Endodermal cell (in vitro differentiated cells): ENCODE measurements around the gene MYBBP1A. TPM values are rescaled to one million over a fixed set of nuclear protein-coding genes. Genes with fewer than 3 reads are reported as not detected.

Experiments used
- DNase-seq: peaks from one replicate; pipeline ENCODE4 v3.0.0-alpha.2; 2017
- H3K27ac ChIP-seq: 2 replicates; pipeline ENCODE4 v1.5.1; 2013; ENCODE audit warnings: mild to moderate bottlenecking, low read depth, low read length, moderate library complexity
- H3K27me3 ChIP-seq: 2 replicates; pipeline ENCODE4 v1.6.1; 2013; ENCODE audit warnings: mild to moderate bottlenecking, low read length, moderate library complexity; ENCODE audit not compliant: insufficient read depth, control insufficient read depth, poor library complexity, severe bottlenecking
- H3K36me3 ChIP-seq: 2 replicates; pipeline ENCODE4 v1.7.0; 2013; ENCODE audit warnings: mild to moderate bottlenecking, low read length, moderate library complexity; ENCODE audit not compliant: control insufficient read depth, insufficient read depth
- H3K4me1 ChIP-seq: one replicate; pipeline ENCODE4 v1.7.0; 2013; ENCODE audit warnings: low read length; ENCODE audit not compliant: control insufficient read depth, insufficient read depth
- H3K4me3 ChIP-seq: 2 replicates; pipeline ENCODE4 v1.5.1; 2013; ENCODE audit warnings: mild to moderate bottlenecking, low read length, moderate library complexity
- H3K9ac ChIP-seq: 2 replicates; pipeline ENCODE4 v1.6.1; 2013; ENCODE audit warnings: mild to moderate bottlenecking, low read length, moderate library complexity; ENCODE audit not compliant: poor library complexity, severe bottlenecking; ENCODE audit errors: extremely low read depth
- H3K9me3 ChIP-seq: 2 replicates; pipeline ENCODE4 v1.6.1; 2013; ENCODE audit warnings: mild to moderate bottlenecking, low read length, moderate library complexity; ENCODE audit not compliant: control insufficient read depth
- H3K27ac Mint-ChIP-seq: 2 replicates; pipeline ENCODE4 v1.8.0; 2020; ENCODE audit warnings: mixed read lengths
- H3K27me3 Mint-ChIP-seq: 2 replicates; pipeline ENCODE4 v1.8.0; 2021; ENCODE audit warnings: mild to moderate bottlenecking, mixed read lengths; ENCODE audit not compliant: insufficient read depth
- H3K36me3 Mint-ChIP-seq: 2 replicates; pipeline ENCODE4 v1.8.0; 2020; ENCODE audit warnings: low read depth, mixed read lengths
- H3K4me1 Mint-ChIP-seq: 2 replicates; pipeline ENCODE4 v1.8.0; 2020; ENCODE audit warnings: mixed read lengths
- H3K4me3 Mint-ChIP-seq: 2 replicates; pipeline ENCODE4 v1.8.0; 2020; ENCODE audit warnings: mild to moderate bottlenecking, moderate library complexity, mixed read lengths
- H3K9me3 Mint-ChIP-seq: 2 replicates; pipeline ENCODE4 v1.8.0; 2020; ENCODE audit warnings: mild to moderate bottlenecking, mixed read lengths
- WGBS, 2 experiments: methylation state at CpG; one replicate each; pipeline versions ENCODE4 v1.1.5 to v1.1.7; 2013; ENCODE audit warnings: missing lambda C conversion rate in 2 of 2, mixed read lengths in 1 of 2; ENCODE audit not compliant: insufficient coverage in 1 of 2, insufficient read length in 1 of 2; 5-methylcytosine and 5-hydroxymethylcytosine counted together
- total RNA-seq, 2 donors: library from RNA; stranded (reverse); fragmentation: NEBNext Ultra II Directional in 1 of 2; extraction: Animal tissue kit (Norgen Biotek cat#: 25700) in 1 of 2; gene quantifications; 2 replicates in 1 of 2; 3 replicates in 1 of 2; pipeline ENCODE4 v1.2.1, GENCODE V29; 2021
- TF ChIP-seq, protein P1 (sequence below): fragments of 200-600 bp; sonication (generic); conservative IDR thresholded peaks from 2 replicates; pipeline ENCODE4 v1.5.0; 2021; ENCODE audit warnings: antibody characterized with exemption, mild to moderate bottlenecking

The MYBBP1A gene
- total RNA-seq, 2 donors from 2014 or later, result 55.6 to 70.9 TPM

DNA sequence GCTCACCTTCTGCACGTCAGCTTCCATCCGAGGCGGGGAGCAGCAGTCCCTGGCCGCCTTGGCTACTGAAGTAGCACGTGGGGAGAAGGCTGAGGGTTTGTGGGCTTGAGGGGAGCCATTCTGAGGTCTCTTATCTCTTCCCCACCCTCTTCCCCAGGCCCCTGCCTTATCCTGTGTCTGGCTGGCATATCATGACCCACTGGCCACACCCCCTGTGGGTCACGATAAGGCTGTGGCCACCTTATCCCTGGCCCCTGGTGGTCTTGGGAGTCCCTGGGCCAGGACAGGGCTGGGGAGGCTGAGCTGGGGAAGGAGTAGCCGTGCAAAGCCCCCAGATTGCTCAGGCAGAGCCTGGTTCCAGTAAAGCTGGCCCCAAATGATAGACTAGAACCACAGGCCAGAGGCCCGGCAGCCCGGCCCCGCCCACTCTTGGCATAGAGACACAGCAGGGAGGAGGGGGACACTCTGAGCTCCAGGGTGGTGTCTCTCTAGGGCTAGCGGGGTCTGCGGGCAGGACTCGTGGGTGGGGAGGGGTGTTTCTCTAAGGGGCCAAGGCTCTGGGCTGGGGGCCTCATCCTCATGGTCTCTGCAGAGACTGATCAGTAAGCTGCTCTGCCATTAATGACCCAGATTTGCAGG, 48.9 kb downstream of the MYBBP1A start:
- Mint-ChIP-seq H3K27me3 (peaks cover 22% of the 10 kb centered on the region), H3K9me3 (no peaks in the 10 kb centered on the region), H3K36me3 (no peaks in the 10 kb centered on the region), H3K4me3 (no peak overlapping the region), H3K27ac (no peak overlapping the region), H3K4me1 (peaks cover 6% of the 10 kb centered on the region)
- no peak overlapping the region for H3K27ac ChIP-seq
- no peaks in the 10 kb centered on the region for H3K36me3 ChIP-seq
- TF ChIP-seq, protein P1, sequence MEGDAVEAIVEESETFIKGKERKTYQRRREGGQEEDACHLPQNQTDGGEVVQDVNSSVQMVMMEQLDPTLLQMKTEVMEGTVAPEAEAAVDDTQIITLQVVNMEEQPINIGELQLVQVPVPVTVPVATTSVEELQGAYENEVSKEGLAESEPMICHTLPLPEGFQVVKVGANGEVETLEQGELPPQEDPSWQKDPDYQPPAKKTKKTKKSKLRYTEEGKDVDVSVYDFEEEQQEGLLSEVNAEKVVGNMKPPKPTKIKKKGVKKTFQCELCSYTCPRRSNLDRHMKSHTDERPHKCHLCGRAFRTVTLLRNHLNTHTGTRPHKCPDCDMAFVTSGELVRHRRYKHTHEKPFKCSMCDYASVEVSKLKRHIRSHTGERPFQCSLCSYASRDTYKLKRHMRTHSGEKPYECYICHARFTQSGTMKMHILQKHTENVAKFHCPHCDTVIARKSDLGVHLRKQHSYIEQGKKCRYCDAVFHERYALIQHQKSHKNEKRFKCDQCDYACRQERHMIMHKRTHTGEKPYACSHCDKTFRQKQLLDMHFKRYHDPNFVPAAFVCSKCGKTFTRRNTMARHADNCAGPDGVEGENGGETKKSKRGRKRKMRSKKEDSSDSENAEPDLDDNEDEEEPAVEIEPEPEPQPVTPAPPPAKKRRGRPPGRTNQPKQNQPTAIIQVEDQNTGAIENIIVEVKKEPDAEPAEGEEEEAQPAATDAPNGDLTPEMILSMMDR, result no peak
- no peak overlapping the region for H3K9ac ChIP-seq
- 88 to 100% methylated on average over 2 to 13 of the region's 13 CpGs for WGBS, 2 experiments
- no peak overlapping the region for H3K4me3 ChIP-seq
- no peaks in the 10 kb centered on the region for H3K9me3 ChIP-seq
- H3K4me1 ChIP-seq, result no peaks in the 10 kb centered on the region
- peaks cover 5% of the 10 kb centered on the region for H3K27me3 ChIP-seq
- DNase-seq, result no peak

DNA sequence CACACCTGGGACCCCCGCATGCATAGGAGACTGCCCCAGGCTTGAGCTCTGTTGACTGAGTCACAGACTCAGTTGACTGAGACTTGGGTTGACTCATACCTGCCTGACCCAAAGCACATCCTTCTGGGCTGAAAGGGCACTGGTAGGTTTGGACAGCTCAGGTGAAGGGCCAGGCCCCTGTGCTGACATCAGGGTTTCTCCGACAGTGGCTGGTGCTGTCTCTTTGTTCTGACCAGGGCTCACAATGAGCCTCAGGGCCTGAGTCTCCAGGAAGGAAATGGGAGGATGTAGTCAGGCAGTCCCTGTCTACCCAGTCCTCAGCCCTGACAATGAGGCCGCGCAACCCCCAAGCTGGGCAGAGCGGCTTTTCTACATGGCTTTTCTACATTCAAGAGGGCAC, 50.0 kb downstream of the MYBBP1A start:
- Histone ChIP-seq H3K4me1 (no peaks in the 10 kb centered on the region), H3K9me3 (no peaks in the 10 kb centered on the region), H3K36me3 (no peaks in the 10 kb centered on the region), H3K27ac (no peak overlapping the region), H3K27me3 (peaks cover 16% of the 10 kb centered on the region), H3K9ac (no peak overlapping the region), H3K4me3 (no peak overlapping the region)
- H3K9me3 Mint-ChIP-seq, result no peaks in the 10 kb centered on the region
- H3K4me1 Mint-ChIP-seq, result peaks cover 6% of the 10 kb centered on the region
- H3K27ac Mint-ChIP-seq, result no peak overlapping the region
- no peaks in the 10 kb centered on the region for H3K36me3 Mint-ChIP-seq
- TF ChIP-seq, protein P1, result no peak
- peak; percentile 60 for DNase-seq
- H3K4me3 Mint-ChIP-seq, result no peak overlapping the region
- peaks cover 27% of the 10 kb centered on the region for H3K27me3 Mint-ChIP-seq
- 98 to 100% methylated on average over 1 to 5 of the region's 5 CpGs for WGBS, 2 experiments

DNA sequence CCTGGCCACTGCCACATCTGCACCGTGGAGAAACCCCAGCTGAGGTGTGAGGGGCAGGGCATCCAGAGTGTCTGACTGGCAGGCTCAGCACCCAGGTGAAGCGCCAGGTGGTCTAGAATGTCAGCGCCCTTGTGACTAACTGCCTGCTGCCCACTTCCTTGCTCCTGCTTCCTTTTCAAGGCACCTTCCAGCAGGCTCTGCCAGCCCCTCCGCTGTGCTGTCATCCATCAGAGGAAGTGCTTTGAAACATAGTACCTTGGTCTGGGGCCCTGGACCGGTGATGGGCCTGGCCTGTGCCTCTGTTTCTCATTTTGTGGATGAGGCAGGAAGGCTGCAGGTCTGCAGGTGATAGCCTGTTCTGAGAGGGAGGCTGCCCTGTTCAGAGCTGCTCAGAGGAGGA, 51.0 kb downstream of the MYBBP1A start:
- H3K4me3 Mint-ChIP-seq, result no peak overlapping the region
- no peaks in the 10 kb centered on the region for H3K9me3 ChIP-seq
- H3K36me3 ChIP-seq, result no peaks in the 10 kb centered on the region
- H3K27me3 ChIP-seq, result peaks cover 26% of the 10 kb centered on the region
- 83 to 93% methylated on average over 1 to 5 of the region's 5 CpGs for WGBS, 2 experiments
- H3K27me3 Mint-ChIP-seq, result peaks cover 34% of the 10 kb centered on the region
- no peak overlapping the region for H3K4me3 ChIP-seq
- no peak overlapping the region for H3K27ac Mint-ChIP-seq
- TF ChIP-seq, protein P1, result no peak
- no peak overlapping the region for H3K27ac ChIP-seq
- no peaks in the 10 kb centered on the region for H3K9me3 Mint-ChIP-seq
- no peak overlapping the region for H3K9ac ChIP-seq
- H3K4me1 ChIP-seq, result no peaks in the 10 kb centered on the region
- H3K36me3 Mint-ChIP-seq, result no peaks in the 10 kb centered on the region
- DNase-seq, result no peak
- H3K4me1 Mint-ChIP-seq, result peaks cover 9% of the 10 kb centered on the region
